HG02610 (cell line): ENCODE results near the gene ABI3BP.

Experiments
- ATAC-seq: cut with Tn5 transposase; IDR thresholded peaks from one replicate; pipeline ENCODE4 v1.9.1; 2021; ENCODE audit warnings: mild to moderate bottlenecking, moderate library complexity; ENCODE audit not compliant: unreplicated experiment

ABI3BP gene

DNA sequence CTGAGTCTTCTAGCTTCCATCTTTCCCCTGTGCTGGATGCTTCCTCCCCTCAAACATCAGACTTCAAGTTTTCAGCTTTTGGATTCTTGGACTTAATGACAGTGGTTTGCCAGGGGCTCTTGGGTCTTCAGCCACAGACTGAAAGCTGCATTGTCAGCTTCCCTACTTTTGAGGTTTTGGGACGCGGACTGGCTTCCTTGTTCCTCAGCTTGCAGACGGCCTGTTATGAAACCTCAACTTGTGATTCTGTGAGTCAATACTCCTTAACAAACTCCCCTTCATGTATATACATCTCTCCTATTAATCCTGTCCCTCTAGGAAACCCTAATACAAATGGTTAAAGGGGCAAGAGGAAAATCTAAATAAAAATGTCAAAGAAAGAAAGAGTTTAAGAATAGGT lies 100.1 kb downstream of the ABI3BP start:
- no peak for ATAC-seq

DNA sequence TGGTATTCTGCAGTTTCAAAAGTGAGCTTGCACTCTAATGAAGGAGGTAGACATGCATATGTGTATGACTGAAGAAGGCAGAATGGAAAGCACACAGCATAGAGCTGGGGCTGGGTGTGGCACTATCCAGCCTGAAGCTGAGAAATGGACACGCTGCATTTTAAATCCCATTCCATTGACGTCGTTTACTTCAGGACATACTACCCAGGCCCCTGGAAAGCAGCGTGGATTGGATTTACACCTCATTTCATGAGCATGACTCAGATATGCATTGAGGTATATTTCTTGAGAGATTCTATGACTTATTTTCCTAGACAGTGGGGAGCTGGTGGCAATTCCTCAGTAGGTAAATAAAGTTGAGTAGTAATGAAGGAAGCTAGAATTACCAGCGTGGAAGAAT lies 101.4 kb downstream of the ABI3BP start:
- ATAC-seq = no peak

DNA sequence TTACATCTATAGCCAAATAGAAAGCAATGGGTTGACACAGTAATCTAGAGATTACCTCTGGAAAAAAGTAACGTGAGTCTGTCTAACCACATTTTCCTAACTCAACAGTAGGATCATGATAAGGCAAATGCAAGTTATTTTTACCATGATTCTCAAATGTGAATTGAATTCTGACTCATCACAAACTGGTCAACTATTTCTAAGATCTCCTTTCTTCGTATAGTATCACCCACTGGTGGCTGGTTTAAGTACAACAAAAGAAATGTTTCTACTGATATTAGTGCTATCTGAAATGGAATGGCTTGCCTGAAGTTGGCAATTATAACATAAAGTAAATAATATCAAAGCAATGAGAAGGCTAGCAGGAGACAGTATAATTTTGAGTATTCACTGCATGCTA lies 102.2 kb downstream of the ABI3BP start:
- ATAC-seq = no peak

DNA sequence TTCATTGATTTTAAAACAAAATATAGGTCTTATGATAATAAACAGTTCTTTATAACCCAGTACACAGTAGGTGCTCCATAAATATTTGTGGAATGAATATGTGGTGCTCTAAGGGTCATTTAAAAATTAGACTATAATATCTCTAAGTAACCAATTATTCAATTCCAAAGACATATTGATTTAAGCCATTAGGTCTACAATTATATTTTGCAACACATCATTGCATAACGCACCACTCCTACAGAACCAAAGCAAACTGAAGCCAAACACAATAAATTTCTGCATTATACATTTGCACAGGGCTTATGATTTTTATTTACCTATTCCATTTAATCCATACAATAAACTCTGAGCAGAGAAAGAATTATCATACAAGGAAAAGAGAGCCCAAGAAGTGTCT lies 104.3 kb downstream of the ABI3BP start:
- ATAC-seq = no peak

DNA sequence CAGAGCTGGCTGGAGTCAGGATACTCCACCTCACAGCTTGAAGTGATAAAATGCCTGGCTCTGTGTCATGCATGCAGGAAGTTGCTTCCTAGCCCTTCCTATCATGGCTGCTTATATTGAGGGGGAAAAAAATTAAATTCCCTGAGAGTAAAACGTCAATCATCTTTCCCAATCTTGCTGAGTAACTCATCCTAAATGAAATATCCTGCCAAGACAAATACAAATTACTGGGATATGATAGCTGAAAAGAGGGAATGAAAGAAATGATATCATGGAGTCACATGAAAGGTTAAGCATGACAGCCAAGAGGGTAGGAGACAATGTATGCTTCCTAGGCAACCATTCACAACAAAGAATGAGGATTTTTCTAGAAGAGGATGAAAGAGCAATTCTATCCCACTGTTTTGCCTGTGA lies 110.6 kb downstream of the ABI3BP start:
- no peak for ATAC-seq

DNA sequence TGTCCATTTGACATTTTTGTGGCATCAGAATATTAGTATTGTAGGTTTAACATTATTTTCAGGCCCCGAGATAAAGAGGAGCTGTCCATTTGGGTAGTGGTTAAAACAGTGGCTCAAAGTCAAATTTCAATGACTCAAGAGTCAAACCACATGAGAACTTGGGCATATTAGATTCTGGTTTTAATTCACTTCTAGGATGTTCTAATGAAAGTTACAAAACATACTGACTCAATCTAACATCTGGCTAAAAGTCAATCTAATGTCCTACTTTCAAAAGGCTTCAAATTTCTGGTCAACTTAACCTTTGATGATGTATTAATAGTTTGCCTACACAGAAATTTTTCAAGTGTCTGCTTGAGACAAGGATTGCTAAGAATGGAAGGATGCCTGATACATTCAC lies 112.4 kb downstream of the ABI3BP start:
- ATAC-seq = no peak

DNA sequence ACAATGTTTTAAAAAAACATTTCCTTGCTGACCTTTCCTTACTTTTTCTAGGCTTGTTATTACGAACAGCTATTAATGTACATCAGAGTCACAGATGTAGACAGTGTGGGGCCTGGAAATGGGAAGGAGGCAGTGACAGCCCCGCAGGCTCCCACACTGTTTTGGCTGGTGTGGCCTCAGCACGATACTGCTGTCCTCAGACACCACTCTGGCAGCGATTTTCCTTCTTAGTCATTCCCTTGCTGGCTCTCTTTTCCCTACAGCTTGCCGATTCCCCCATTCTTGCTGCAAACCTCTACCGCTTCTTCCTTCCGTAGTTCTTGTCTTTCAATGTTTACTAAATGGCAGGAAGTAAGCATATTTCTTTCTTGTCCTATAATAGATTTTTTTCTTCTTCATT lies 113.1 kb downstream of the ABI3BP start:
- no peak for ATAC-seq

DNA sequence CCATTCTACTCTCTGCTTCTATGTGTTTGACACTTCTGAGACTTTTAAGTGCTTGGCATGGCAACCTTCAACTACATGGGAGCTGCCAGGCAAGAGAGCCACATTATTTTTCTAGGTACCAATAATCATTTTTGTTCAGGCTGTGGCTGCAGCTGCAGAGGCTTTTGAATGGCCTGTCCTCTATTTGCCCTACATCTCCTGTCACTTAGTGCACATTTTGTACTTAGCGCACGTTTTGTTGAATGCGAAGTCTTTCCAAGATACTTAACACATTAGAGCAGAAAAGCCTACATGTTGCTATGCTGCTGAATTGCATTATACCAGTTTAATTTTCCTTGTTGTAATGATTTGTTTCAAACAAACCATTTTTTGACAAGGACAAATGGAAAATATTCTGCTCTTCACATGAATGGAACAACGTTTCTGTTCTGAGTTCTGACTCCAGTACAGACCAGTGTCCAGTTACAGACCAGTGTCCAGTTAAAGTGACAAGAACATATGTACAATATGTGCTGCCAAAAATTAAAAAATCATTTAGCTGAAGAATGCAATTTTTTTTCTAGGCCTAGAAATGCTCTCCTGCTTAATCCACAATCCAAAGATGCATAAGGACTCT lies 113.9 kb downstream of the ABI3BP start:
- no peak for ATAC-seq

DNA sequence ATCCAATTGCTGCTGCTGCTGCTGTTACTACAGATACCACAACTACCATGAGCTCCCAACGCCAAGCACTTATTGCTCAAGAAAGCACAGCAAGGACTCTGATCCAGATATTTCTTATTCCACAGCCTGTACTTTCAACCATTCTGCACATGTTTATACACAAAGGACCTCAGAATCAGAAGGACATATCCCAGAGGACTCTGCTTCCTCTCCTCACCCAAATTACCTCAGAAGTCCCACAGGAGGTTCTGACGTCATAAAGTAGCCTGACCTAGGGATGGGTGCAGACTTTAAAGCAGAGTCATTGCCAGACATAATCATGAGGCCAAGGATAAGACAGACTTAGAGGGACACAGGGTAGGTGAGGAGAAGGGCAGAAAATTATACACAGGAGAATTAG lies 115.9 kb downstream of the ABI3BP start:
- no peak for ATAC-seq

DNA sequence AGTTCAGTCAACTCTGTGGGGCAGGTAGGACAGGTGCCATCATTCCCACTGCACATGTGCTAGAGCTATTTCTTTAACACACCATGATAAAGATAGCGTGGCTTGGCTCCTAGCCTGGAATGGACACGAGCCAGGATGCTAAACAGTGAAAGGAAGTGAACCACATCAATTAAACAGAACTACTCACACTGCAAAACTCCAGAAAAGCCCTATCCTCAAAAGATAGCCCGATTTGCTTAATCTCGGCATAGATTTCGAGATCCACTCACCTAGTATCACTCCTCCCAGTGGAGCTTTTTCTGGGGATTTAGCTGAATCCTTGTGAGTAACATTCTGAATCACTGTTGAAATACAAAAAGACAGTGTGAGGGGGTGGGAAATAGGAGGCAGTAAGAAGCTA lies 118.0 kb downstream of the ABI3BP start:
- ATAC-seq = no peak

DNA sequence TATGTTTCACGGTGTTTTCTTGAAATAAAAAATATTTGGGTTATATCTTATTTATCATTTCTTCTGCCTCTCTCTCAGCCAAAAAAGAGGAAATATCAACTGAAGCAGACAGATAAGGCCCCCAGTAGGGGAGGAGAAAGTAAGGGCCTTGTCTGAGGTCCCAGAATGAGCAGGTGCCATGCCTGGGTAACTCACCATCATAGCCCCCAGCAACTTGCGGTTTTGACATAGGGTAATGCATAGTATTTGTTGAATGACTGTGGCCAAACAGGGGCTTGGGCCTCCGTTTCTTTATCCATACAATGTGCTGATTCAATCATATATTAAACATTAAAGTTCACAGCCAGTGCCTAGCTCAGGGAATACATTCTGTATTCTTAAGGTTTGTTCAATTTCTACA lies 119.6 kb downstream of the ABI3BP start:
- no peak for ATAC-seq

DNA sequence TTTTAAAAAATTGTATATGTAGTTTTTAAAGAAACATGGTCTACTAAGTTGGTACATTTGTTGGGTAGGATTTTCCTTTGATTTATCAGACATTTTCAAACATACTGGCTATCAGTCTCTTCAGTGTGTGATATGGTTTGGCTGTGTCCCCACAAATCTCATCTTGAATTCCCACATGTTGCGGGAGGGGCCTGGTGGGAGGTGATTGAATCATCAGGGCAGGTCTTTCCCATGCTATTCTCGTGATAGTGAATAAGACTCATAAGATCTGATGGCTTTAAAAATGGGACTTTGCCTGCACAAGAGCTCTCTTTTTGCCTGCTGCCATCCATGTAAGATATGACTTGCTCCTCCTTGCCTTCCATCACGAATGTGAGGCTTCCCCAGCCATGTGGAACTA lies 121.9 kb downstream of the ABI3BP start:
- no peak for ATAC-seq

DNA sequence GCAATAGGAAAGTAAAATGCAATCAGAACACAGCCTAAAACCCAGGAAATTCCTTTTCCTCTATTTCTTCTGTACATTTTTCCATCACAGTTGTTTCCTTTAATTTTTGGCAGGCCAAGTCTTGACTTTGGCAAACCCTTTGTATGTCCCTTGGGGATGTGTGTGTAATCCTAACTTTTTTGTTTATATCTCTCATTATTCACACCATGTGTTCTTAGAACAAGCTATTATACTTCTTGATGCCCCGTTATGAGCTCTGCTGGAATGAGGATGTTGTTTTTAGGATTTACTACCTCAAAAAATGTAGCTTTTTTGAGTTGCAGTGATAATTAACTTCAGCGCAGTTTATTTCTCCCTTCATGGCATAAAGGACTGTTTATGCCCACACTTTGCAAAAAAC lies 123.4 kb downstream of the ABI3BP start:
- ATAC-seq = no peak

DNA sequence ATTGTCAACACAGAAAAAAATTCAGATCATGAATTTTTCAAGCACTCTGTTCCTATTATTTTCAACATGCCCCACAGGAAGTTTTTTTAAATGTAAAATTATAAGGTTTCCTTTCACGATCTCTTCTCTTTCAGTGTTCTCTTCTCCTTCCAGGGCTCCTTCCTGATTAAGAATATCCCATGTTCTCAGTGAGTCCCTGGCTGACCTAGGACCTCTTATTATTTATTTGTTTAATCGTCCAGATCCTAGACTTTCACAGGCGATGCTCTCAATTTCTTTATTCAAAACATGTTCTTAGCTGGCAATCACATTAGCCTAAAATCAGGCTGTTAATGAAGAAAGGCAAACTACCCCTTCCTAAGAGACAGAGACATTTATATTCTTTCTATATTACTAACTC lies 124.3 kb downstream of the ABI3BP start:
- ATAC-seq = no peak

DNA sequence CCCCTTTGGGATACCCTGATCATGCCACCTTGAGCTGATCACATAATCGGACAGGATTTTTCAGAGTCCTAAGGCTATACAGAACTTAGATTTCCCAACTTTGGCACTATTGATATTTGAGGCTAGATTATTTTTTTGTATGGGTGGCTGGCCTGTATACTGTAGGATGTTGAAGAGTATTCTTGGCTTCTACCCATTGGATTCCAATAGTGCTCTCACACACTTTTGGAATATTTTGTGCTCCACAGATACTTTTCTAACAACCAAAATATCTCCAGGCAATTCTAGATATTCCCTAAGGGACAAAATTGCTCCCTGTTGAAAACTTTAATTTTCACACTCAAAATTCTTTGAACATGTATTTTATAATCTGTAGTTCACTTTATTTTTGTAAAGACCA lies 125.1 kb downstream of the ABI3BP start:
- no peak for ATAC-seq

DNA sequence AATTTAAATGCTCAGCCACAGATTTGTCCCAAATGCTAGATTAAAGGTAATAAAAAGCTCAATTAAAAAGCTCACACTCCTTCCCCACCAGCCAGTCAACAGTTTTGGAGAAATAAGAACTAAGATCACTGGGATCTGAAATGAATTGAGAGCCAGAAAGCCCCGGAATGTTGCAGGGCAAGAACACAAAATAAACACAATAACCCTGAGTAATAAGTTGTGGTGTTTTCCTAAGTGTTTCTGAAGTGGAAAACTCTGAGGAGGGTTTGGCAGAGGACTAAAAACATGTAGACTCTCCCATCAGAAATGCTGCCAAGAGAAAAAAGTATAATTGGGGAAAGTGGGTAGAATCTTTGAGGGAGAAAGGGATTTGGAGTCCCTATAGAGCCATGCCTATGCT lies 127.8 kb downstream of the ABI3BP start:
- ATAC-seq = no peak

DNA sequence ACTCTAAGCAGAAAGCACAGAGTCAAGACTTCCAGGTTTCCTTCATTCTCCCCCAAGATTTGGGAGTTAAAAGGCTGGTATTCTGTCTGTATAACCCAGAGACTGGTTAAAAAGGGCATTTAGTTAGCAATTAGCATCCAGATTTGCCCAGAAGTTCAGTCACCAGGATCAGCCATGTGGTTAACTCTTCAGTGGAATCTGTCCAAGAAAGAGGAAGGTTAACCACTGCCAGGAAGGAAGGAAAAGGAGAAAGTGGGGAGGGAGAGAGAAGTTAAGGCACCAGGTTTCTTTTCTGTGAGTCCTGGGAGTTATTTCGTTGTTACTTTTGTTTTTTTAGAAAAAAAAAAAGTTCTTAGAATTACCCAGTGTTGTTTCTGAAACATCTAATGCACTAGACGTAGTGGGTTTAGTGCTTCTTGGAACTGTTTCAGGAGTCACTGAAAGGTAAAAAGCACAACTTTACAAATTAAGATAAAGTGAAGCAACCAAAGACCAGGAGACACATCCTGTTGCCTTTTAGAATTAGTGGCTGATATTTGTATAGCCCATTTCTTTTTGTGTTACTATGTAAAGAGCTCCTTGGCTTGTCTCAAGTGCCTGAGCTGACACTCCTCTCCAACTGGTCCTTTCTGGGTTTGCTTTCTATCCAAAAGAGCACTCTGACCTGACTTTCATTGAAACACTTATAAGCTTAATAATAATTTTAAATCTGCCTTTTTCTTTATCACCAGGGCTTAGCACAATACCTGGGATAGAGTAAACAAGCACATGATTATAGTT lies 128.6 kb downstream of the ABI3BP start:
- ATAC-seq = no peak

DNA sequence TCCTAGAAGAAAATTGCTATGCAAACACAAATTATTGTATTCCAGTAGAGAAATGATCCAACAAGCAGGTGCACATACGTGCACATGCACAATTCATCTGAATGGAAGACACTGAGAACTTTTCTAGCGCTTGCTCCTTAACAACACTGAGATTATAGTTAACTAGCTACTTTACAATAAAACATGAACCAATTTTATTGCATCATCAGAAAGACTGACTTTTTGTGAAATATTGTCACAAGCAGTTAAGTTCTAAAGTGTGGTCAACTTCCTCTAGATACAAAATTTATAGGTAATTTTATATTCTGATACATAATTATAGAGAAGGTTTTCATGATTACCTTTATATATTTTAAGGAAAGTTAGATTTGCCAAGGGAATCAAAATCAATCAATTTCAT lies 135.4 kb downstream of the ABI3BP start:
- ATAC-seq = no peak

DNA sequence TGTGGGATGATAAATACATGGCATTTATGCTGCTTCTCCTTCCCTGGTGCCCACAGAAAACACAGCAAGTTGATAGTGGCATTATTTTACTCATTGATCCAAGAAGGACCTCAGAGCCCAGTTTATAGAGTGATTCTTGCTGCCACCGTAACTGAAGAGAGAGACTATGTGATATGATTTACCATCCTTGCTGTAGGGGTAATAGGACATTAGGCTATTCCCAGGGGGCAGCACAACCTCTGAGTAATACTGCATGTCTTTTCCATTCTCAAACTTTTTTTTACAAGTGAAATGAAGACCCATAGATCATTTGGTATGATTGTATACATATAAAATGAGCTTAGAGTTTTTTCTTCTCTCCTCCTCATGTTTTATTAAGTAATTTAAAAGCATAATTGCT lies 136.4 kb downstream of the ABI3BP start:
- no peak for ATAC-seq

DNA sequence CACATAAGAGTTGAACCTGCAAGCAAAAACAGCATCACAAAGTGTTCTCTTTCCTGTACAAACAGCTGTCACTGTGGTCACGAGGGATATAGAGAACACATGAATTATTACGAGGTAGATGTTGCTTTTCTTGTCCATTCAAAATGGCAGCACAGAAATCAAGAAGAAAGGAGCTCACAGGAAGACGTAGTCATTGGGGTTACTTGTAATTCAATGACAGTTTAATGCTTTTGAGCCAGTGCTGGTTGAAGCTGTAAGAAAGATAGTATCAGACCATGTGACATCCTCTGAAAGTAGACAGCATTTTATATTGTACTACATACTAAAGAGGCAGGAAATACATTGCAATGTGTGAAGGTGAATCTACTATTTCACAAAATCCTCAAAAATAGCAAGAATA lies 140.4 kb downstream of the ABI3BP start:
- ATAC-seq = no peak

DNA sequence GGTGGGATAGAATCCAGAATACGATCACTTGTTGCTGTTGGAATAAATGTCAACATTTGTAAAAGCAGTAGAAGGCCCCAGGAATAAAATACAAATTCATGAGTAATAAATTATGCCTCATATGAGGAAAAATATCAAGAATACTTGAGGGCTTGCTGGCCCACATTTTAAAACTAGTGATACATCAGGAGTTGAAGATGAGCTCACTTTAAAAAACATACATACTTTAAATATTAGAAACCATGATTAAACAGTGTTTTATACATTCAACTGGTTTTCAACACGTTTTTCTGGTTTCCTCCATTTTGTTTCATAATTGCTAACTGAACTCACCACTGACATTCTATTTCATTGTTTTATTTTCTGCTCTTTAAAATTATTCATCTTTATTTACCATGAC lies 142.5 kb downstream of the ABI3BP start:
- no peak for ATAC-seq

DNA sequence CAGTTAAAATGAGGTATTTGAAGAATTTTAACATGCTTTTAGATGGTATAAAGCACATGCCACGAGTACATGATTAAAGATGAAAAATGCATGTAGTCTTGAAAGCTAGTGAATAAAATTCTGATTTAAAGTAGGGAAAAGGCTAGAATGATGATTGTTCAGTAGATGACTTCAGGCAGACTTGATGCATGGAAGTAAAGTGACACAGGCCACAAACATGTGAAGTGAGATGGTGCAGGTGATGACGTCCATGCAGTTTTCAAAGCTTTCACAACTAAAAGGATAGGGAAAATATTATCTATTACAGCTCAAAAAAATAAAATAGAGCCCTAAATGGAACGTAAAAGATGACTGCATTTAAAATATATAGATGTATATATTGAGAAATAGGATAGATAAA lies 143.1 kb downstream of the ABI3BP start:
- no peak for ATAC-seq
